ENCODE results near the gene HNRNPDL. TPM values are rescaled to one million over a fixed set of nuclear protein-coding genes. Genes with fewer than 3 reads are reported as not detected.

The HNRNPDL gene
- total and polyA plus RNA-seq, 2 of the 4 experiments (the other 2 are of a cell fraction), result 52.9 to 276 TPM

DNA sequence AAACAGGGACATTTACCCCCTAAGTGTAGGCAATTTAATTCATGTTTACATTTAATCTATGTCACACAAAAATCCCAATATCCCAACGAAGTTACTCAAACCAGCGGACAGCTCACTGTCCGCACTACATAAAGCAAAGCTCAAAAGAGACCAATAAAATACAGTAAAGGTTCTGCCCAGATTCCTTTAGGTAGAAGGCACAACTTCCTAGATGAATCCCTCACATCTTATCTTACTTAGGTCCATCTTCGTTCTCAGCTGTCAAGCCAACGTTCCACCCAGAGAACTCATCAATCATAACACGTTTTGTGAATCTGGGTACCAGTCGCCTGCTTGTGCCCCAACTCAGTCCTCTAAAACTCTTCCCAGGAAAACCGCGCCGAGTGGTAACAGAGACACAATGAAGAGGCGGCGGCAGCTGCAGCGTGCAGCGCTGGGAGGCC, 1.7 kb downstream of the HNRNPDL start:
- Histone ChIP-seq H3K9me3 (ENCODE audit: control insufficient read depth, insufficient read depth, low read length) (no peaks in the 10 kb centered on the region), H3K9ac (ENCODE audit: low read depth, low read length) (peak overlapping the region; percentile 84), H3K27me3 (ENCODE audit: control insufficient read depth, insufficient read depth, low read length) (no peaks in the 10 kb centered on the region), H3K23ac (ENCODE audit: low read depth, low read length) (peak overlapping the region; percentile 25), H3K4me1 (ENCODE audit: control insufficient read depth, insufficient read depth, low read length) (peaks cover 4% of the 10 kb centered on the region), H3K18ac (ENCODE audit: low read depth, low read length) (no peak overlapping the region), H3K56ac (ENCODE audit: extremely low read depth, insufficient read depth, low read length) (peak overlapping the region; percentile 29), H2BK15ac (ENCODE audit: low read depth, low read length) (no peak overlapping the region), H3K4me2 (ENCODE audit: low read depth, low read length) (peak overlapping the region; percentile 98), H2BK120ac (ENCODE audit: low read depth, low read length) (no peak overlapping the region), H4K20me1 (ENCODE audit: insufficient read depth, low read length) (peaks cover 60% of the 10 kb centered on the region), H2BK5ac (ENCODE audit: low read depth, low read length, poor library complexity, severe bottlenecking) (no peak overlapping the region), H2BK20ac (ENCODE audit: low read depth, low read length) (no peak overlapping the region), H2AK9ac (replicated peaks; ENCODE audit: low read depth, low read length, poor library complexity) (peak overlapping the region; percentile 100), H2AK5ac (ENCODE audit: low read depth, low read length) (peak overlapping the region; percentile 13; the same call in 1 of the 2 replicates), H3K9me1 (ENCODE audit: insufficient read depth, low read length) (peaks cover 3% of the 10 kb centered on the region; the same call in 1 of the 2 replicates), H3K79me1 (ENCODE audit: low read depth in 1 of 2, low read length in 2 of 2) (peaks cover 15 to 49% of the 10 kb centered on the region in 2 experiments), H4K5ac (ENCODE audit: low read depth, low read length) (no peak overlapping the region), H3K36me3 (ENCODE audit: control insufficient read depth, insufficient read depth, low read length) (peaks cover 17% of the 10 kb centered on the region), H3K4ac (ENCODE audit: low read depth, low read length) (peak overlapping the region; percentile 38; the same call in 1 of the 2 replicates), H2AFZ (replicated peaks; ENCODE audit: low read length, poor library complexity) (peak overlapping the region; percentile 99), H3K27ac (ENCODE audit: insufficient read depth, low read length) (no peak overlapping the region; the same call in 1 of the 2 replicates), H4K8ac (ENCODE audit: low read depth in 2 of 2, low read length in 2 of 2) (no peak overlapping the region; a peak in 1 of 4 replicates), H3K14ac (replicated peaks; ENCODE audit: low read depth, low read length) (peak overlapping the region; percentile 10; the same call in 1 of the 2 replicates), H4K91ac (ENCODE audit: insufficient read depth, low read depth, low read length) (no peak overlapping the region), H3K4me3 (ENCODE audit: insufficient read depth, low read depth, low read length) (peak overlapping the region; percentile 92)
- BruUV-seq (replicated peaks), result no TSS peak
- in situ Hi-C loops (cut with MboI; ENCODE audit: low sequenced_read_pairs) (loop anchor here (25.0 kb wide), 1 partner anchor 609 kb away; the partner anchor contains the start of gene COPS4), intact Hi-C loops (cut with micrococcal nuclease) (no loop called here), dilution Hi-C loops (cut with HindIII; ENCODE audit: low sequenced_read_pairs, unreplicated experiment) (no loop called here)
- ChIA-PET POLR2A (ENCODE audit: unreplicated experiment) (interaction anchor here (1.1 kb wide), 1 partner anchor 10 kb away, joined by 5 read pairs; no protein-coding TSS in a partner anchor), CTCF (interaction anchor here (0.7 to 1.2 kb wide), 5 partner anchors 9 to 54 kb away, joined by 3 to 5 read pairs (median 3); partner anchors contain the start of gene HNRNPD)
- WGBS, 2 experiments (ENCODE audit: extremely low coverage in 2 of 2, insufficient read length in 1 of 2), result 0% methylated on average over 4 of the region's 14 CpGs; no CpG with 5 or more reads in 1 of the 2 experiments
- no peak for DNase-seq
- no peak for ATAC-seq (ENCODE audit: low read depth)
- TF ChIP-seq CHD1 (IDR thresholded peaks at IDR 0.05; ENCODE audit: low read depth, low read length), result no peak
- peak; percentile 87 for TF ChIP-seq MXI1 (IDR thresholded peaks at IDR 0.05; ENCODE audit: borderline replicate concordance, low read depth, low read length)

Data from IMR-90 (cell line).